ENCODE data around the gene IGLL5.

Gene IGLL5

GRCh38 chr22:22887621-22888503 is at the start of gene IGLL5:
Gene IGLL5, plus strand, starts transcription at chr22:22887816. Its CDS starts 238 bp downstream, at chr22:22888054.
- no peak for DNase-seq
- in situ Hi-C loops (cut with MboI; ENCODE audit: low pct_unique_long_range_greater_than_20kb, low sequenced_read_pairs): no loop called here

DNA sequence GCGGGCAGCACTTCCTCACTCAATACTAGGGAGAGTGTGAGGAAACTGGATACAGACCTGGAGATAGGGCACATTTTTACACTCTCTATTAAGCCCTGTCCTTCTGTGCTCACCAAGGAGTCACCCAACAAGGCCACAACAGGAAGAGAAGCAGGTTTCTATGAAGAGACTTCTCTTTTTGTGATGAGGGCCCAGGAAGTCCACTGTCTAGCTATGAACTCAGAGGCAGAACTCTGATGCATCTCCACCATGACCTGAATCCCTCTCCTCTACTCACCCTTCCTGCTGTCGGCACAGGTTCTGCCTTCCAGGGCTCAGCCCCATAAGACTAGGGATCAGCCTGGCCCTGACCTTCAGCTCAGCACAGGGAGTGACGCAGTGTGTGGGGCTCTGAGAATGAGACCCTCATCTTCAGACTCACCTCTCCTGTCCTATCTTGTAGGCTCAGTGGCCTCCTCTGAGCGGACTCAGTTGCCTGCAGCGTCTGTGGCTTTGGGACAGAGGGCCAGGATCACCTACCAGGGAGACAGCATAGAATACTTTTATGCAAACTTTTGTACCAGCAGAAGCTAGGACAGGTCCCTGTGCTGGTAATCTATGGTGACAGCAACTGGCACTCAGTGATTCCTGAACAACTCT is 49.3 kb upstream of the IGLL5 start:
- DNase-seq: no peak
- in situ Hi-C loops (cut with MboI; ENCODE audit: low pct_unique_long_range_greater_than_20kb, low sequenced_read_pairs): no loop called here

GRCh38 chr22:22839570-22840314 is 47.9 kb upstream of the IGLL5 start:
- no peak for DNase-seq
- in situ Hi-C loops (cut with MboI; ENCODE audit: low pct_unique_long_range_greater_than_20kb, low sequenced_read_pairs): no loop called here

- in situ Hi-C loops (cut with MboI; ENCODE audit: low pct_unique_long_range_greater_than_20kb, low sequenced_read_pairs): no loop called here
- DNase-seq: peak; percentile 7
These were observed 46.8 kb upstream of the IGLL5 start for GRCh38 chr22:22840780-22841179.

DNA sequence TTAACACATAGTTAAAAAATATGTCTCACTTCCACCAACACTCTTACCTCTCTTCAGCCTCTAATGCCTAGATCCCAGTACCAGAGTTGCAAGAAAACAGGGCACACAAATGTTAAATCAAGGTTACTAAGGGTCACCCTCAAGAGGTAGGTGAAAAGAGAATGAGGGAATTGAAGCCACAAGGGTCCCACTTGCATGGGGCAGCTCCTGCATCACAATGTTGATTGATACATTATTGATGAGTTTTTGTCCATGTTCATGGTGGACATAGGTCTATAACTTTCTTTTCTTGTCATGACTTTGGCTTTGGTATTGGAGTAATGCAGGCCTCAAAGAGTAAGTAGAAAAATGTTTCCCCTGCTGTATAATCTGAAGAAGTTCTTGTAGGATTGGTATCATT is 46.0 kb upstream of the IGLL5 start:
- DNase-seq: no peak
- in situ Hi-C loops (cut with MboI; ENCODE audit: low pct_unique_long_range_greater_than_20kb, low sequenced_read_pairs): no loop called here

GRCh38 chr22:22842085-22842484 is 45.5 kb upstream of the IGLL5 start:
- in situ Hi-C loops (cut with MboI; ENCODE audit: low pct_unique_long_range_greater_than_20kb, low sequenced_read_pairs): no loop called here
- no peak for DNase-seq

DNA sequence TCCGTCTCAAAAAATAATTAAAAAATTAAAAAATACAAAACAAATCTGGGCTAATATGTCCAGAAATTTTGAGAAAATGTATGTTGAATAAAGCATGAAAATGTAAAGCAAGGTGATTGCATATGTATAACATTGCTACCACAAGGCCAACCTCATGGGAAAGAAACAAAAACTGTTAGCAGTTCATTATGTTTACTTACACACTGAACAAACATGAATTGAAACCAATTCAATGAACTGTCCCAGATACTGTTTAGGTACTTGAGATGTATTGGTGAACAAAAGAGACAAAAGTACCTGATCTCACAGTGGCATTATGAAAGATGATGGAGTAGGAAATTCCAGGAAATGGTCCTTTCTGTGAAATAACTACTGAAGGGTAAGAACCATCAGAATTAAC is 43.8 kb upstream of the IGLL5 start:
- in situ Hi-C loops (cut with MboI; ENCODE audit: low pct_unique_long_range_greater_than_20kb, low sequenced_read_pairs): no loop called here
- no peak for DNase-seq

DNA sequence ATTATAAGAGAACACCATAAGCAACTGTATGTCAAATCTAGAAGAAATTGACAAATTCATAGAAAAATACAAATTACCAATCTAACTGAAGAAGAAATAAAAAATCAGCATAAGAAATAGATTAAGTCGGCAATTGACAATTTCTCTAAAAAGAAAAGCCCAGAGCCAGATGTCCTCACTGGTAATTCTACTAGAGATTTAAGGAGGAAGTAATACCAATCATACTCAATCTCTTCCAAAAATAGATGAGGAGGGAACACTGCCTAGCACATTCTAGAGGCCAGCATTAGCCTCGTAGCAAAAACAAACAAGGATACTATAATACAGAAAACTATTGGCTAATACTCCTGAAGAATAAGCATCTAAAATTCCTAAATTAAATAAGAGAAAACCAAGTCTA is 40.4 kb upstream of the IGLL5 start:
- in situ Hi-C loops (cut with MboI; ENCODE audit: low pct_unique_long_range_greater_than_20kb, low sequenced_read_pairs): no loop called here
- no peak for DNase-seq

GRCh38 chr22:22848364-22848866 is 39.2 kb upstream of the IGLL5 start:
- peak; percentile 54 for DNase-seq
- in situ Hi-C loops (cut with MboI; ENCODE audit: low pct_unique_long_range_greater_than_20kb, low sequenced_read_pairs): no loop called here

DNA sequence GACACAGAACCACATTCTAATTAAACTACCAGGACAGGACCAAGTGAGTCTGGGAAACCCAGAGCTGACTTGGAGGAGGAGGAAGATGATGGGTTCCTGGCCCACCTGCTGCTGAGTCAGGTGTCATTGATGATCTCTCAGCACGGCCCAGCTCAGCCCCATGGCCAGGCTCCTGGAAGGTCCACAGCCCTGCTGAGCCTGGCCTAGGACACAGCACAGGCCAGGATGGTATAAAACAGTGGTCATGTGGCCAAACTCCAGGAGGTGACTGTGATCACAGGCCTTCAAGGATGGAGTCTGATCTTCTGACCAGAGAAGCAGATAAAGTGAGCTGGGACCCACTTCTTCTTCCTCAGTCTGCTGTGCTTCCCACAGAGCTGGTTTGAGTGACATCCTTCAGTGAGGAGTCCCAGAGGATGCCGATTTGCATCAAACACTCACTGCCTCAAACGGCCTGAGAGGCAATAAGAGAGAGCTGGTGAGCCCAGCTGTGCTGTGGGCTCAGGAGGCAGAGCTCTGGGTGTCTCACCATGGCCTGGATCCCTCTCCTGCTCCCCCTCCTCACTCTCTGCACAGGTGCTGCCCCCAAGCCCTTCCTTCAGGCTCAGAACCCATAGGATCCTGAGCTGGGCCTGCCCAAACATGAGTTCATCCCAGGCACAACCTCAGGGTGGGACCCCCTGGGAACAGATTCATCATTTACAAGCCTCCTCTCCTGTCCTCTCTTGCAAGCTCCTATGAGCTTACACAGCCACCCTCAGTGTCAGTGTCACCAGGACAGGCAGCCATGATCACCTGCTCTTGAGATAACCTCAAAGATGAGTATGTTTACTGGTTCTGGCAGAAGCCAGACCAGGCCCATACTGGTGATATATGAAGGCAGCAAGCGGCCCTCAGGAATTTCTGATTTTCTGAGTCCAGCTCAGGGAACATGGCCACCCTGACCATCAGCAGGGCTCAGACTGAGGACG is 37.7 kb upstream of the IGLL5 start:
- in situ Hi-C loops (cut with MboI; ENCODE audit: low pct_unique_long_range_greater_than_20kb, low sequenced_read_pairs): loop anchor here (10.0 kb wide), 1 partner anchor 105 kb away; no protein-coding TSS in a partner anchor
- no peak for DNase-seq

DNA sequence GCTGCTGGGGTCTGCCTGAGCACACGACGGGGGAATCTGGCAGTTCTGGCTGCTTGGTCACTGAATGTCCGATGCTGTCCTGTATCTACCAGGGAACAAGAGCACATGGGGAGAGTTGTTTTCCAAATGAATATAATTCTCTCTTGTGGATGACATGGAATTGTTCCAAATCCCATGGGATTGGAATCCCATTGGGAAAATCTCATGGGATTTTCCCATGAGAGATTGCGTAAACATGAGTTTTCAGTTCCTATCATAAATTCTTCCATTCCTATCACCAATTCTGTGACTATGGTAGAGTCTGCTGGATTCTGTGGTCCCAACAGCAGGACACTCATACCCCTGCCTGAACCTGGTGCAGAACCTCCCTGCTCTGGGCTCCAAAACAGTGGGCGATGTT is 35.6 kb upstream of the IGLL5 start:
- in situ Hi-C loops (cut with MboI; ENCODE audit: low pct_unique_long_range_greater_than_20kb, low sequenced_read_pairs): loop anchor here (10.0 kb wide), 1 partner anchor 103 kb away; no protein-coding TSS in a partner anchor
- no peak for DNase-seq

GRCh38 chr22:22853713-22854112 is 33.9 kb upstream of the IGLL5 start:
- in situ Hi-C loops (cut with MboI; ENCODE audit: low pct_unique_long_range_greater_than_20kb, low sequenced_read_pairs): loop anchor here (10.0 kb wide), 1 partner anchor 101 kb away; no protein-coding TSS in a partner anchor
- DNase-seq: no peak

DNA sequence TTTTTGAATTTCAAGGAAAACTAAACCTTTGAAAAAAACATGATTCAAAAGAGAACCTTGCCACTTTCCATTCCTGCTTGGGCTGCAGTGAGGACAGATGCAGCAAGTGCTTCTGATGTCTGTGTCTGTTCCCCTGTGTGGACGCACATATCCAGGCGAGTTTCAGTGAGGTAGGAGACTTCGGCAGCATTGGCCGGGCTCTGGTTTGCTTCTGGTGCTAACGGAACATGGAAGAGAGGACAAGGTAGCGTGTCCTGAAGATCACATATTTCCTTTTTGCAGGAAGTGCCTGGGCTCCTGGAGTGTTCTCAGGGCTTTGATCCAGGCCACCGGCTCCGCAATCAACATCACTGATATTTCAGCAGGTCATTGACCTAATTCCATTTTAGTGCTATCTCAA is 33.1 kb upstream of the IGLL5 start:
- no peak for DNase-seq
- in situ Hi-C loops (cut with MboI; ENCODE audit: low pct_unique_long_range_greater_than_20kb, low sequenced_read_pairs): loop anchor here (10.0 kb wide), 1 partner anchor 100 kb away; no protein-coding TSS in a partner anchor

- DNase-seq: no peak
- in situ Hi-C loops (cut with MboI; ENCODE audit: low pct_unique_long_range_greater_than_20kb, low sequenced_read_pairs): loop anchor here (10.0 kb wide), 1 partner anchor 100 kb away; no protein-coding TSS in a partner anchor
These were observed 32.5 kb upstream of the IGLL5 start for GRCh38 chr22:22855085-22855484.

DNA sequence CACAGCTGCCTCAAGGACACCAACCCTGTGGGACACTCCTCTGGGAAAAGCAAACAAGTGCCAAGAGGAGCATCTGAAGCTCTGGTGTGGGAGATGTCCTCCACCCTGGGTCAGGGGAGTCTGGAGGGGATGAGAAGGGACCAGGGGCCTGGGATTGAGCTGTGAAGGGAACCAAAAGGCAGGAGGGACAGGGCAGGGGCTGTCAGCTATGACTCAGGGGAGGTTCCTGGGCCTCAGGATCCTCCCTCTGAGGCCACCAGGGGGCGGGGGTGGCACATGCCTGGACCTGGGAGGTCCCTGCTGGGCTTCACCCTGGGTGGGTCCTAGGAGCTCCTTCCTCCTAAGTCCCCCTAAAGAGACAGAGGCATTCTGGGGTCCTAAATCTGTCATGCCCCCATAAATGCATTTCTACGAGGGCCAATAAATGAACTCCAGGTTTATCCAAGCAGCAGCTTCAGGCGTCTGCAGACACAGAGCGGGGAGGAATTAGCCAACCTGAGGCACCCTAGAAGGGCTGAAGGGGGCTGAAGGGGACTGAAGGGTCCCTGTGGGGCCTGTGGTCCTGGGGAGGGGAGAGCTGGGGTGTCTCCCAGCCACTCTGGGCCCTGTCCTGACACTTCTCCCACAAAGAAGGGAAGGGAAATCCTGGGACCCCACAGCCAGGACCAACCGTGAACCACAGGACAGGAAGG is 31.9 kb upstream of the IGLL5 start:
- peak; percentile 35 for DNase-seq
- in situ Hi-C loops (cut with MboI; ENCODE audit: low pct_unique_long_range_greater_than_20kb, low sequenced_read_pairs): loop anchor here (10.0 kb wide), 1 partner anchor 99 kb away; no protein-coding TSS in a partner anchor

DNA sequence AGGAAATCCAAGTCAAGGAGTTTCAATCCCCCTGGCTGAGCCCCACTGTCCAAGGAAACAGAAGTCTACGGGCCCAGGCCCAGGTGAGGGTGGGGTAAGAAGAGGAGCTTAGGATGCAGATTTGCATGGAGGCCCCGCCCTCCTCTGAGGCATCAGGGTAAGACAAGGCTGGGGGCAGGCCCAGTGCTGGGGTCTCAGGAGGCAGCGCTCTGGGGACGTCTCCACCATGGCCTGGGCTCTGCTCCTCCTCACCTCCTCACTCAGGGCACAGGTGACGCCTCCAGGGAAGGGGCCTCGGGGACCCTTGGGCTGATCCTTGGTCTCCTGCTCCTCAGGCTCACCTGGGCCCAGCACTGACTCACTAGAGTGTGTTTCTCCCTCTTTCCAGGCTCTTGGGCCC is 31.3 kb upstream of the IGLL5 start:
- in situ Hi-C loops (cut with MboI; ENCODE audit: low pct_unique_long_range_greater_than_20kb, low sequenced_read_pairs): loop anchor here (10.0 kb wide), 1 partner anchor 98 kb away; no protein-coding TSS in a partner anchor
- no peak for DNase-seq

DNA sequence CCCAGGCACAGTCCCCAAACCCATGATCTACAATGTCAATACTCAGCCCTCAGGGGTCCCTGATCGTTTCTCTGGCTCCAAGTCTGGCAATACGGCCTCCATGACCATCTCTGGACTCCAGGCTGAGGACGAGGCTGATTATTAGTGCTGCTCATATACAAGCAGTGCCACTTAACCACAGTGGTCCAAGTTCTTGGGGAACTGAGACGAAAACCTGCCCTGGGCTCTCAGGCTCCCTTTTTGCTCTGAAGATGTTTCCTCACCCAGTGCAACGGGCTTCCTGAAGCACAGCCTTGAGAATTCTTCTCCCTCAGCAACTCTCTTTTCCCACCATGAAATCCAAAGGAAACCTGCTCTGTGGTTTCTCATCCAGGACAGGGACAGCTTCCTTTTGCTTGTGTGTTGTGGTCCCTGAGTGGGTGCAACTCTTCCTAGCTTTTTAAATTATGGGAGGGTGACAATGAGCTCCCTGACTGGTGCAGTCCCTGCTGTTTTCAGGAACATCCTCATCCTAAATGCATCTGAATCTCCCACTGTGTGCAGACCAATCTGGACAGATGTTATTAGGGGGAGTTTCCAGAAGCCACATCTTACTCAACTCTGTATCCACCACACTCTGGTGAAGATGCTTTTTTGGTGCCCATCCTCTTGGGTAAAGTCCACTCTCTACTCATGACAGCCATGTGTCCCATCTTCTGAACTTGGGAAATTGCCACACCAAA is 30.6 kb upstream of the IGLL5 start:
- DNase-seq: no peak
- in situ Hi-C loops (cut with MboI; ENCODE audit: low pct_unique_long_range_greater_than_20kb, low sequenced_read_pairs): loop anchor here (10.0 kb wide), 1 partner anchor 98 kb away; no protein-coding TSS in a partner anchor
